ENCODE results near the gene NEK6. TPM values are rescaled to one million over a fixed set of nuclear protein-coding genes. Genes with fewer than 3 reads are reported as not detected.

NEK6 gene
- total and polyA plus RNA-seq, 8 donors, result 38.4 to 132 (median 45.0) TPM

DNA sequence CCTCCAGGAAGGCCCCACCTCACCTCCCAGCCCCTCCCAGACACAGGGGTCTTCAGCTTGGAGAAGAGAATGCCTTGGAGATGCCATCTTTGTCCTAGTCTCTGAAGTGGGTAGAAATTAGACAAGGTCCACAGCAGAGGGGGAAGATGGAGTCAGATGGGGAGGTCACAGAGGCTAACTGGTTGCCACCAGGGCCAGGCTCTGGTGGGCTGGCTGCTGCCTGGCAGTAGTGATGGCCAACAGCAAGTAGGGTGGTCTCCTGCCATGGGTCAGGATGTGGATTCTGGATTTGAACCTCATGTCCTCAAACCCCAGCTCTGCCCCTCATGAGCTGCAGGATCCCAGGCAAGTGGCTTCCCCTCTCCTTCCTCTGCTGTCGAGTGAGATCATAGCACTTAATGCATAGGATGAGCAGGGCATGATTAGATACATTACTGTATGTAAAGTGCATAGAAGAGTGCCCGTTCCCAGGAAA is 38.7 kb upstream of the NEK6 start:
- no peak overlapping the region for H3K4me3 ChIP-seq
- no peaks in the 10 kb centered on the region for H3K27me3 ChIP-seq
- no peaks in the 10 kb centered on the region for H3K9me3 ChIP-seq
- peaks cover 17 to 100% of the 10 kb centered on the region in 2 donors for H3K4me1 ChIP-seq
- intact Hi-C loops (cut with DNase I), result no loop called here
- no peak for ATAC-seq
- DNase-seq, result no peak
- TF ChIP-seq, protein P1, sequence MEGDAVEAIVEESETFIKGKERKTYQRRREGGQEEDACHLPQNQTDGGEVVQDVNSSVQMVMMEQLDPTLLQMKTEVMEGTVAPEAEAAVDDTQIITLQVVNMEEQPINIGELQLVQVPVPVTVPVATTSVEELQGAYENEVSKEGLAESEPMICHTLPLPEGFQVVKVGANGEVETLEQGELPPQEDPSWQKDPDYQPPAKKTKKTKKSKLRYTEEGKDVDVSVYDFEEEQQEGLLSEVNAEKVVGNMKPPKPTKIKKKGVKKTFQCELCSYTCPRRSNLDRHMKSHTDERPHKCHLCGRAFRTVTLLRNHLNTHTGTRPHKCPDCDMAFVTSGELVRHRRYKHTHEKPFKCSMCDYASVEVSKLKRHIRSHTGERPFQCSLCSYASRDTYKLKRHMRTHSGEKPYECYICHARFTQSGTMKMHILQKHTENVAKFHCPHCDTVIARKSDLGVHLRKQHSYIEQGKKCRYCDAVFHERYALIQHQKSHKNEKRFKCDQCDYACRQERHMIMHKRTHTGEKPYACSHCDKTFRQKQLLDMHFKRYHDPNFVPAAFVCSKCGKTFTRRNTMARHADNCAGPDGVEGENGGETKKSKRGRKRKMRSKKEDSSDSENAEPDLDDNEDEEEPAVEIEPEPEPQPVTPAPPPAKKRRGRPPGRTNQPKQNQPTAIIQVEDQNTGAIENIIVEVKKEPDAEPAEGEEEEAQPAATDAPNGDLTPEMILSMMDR (IDR thresholded peaks at IDR 0.05), result no peak
- no peaks in the 10 kb centered on the region for H3K36me3 ChIP-seq
- peak overlapping the region in 1 of 2 donors; percentile 89 for H3K27ac ChIP-seq

DNA sequence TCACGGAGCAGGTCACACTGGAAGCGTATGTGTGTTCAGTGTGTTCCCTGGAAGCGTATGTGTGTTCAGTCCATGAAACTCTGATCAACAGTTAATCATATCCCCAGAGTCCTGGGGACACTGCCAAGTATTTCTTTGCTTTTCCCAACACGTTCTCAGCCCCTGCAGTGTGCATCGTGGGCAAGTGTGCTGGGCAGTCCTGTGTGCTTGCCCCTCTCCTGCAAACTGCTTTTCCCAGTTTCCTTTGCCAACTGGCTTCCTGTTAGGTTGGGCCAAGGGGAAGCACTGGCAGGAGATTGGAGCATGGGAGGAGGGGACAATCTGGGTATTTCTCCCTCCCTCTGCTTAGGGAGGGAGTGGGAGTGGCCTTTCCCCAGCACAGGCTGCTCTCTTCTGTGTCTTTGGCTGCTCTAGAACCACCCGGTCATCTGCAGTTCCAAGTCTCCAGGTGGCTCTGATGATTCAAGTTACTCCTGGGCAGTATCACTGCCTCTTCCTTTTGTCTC is 36.8 kb upstream of the NEK6 start:
- Histone ChIP-seq H3K27ac (peak overlapping the region; percentile 41 to 89), H3K4me1 (peaks cover 17 to 85% of the 10 kb centered on the region in 2 donors)
- intact Hi-C loops (cut with DNase I), result no loop called here

DNA sequence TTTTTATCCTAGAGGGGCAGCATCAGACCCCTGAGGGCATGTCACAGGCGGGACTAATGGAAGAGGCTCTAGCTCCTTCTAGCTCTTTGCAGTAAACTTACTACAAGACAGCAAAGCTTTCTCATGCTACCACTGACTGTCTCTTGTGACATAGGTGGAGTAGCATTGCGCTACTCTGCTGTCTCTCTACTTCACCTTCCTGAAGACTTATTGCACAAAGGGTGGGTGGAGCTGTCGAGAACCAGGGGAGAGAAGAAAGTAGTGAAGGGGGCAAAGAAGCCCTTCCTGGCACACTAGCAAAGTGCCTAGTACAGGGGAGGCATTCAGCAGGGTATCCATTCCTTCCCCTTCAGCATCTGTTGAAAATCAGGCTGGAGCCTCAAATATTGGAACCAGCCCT is 36.1 kb upstream of the NEK6 start:
- TF ChIP-seq, protein P1 (IDR thresholded peaks at IDR 0.05), result no peak
- intact Hi-C loops (cut with DNase I), result no loop called here

More for the DNA sequence above, 36.8 kb upstream of the NEK6 start:
- Histone ChIP-seq H3K27me3 (no peaks in the 10 kb centered on the region), H3K4me3 (no peak overlapping the region), H3K36me3 (no peaks in the 10 kb centered on the region), H3K9me3 (no peaks in the 10 kb centered on the region)
- TF ChIP-seq, protein P1 (IDR thresholded peaks at IDR 0.05), result no peak
- peak; percentile 69 for ATAC-seq
- DNase-seq, result peak in 3 of 4 donors; percentile 53 to 82 (median 67)

DNA sequence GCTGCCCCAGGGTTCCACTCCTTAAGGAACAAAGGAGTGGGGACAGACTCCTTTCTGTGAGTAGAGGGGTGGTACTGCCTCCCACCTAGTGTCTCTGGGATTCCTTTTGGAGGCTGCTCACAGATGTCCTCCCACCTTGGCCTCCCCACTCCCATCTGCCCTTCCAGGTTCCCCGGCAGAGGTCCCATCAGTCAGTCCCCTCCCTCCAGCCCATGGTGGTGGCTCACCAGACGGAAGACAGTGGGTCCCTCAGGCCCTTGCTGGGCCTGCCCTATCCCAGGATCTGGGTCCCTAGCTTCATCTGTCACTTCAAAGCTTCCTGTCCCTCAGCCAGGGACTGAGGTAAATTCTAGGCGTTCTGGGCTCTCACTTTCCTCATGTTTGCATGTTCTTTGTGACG is 35.6 kb upstream of the NEK6 start:
- peak in 1 of 4 donors; percentile 22 for DNase-seq
- Histone ChIP-seq H3K36me3 (no peaks in the 10 kb centered on the region), H3K9me3 (no peaks in the 10 kb centered on the region), H3K27ac (peak overlapping the region in 1 of 2 donors; percentile 89), H3K4me3 (no peak overlapping the region), H3K27me3 (no peaks in the 10 kb centered on the region), H3K4me1 (peaks cover 14 to 74% of the 10 kb centered on the region in 2 donors)
- intact Hi-C loops (cut with DNase I), result no loop called here
- no peak for ATAC-seq
- TF ChIP-seq, protein P1 (IDR thresholded peaks at IDR 0.05), result no peak

More for the DNA sequence above, 36.1 kb upstream of the NEK6 start:
- no peaks in the 10 kb centered on the region for H3K9me3 ChIP-seq
- no peak overlapping the region for H3K4me3 ChIP-seq
- H3K27me3 ChIP-seq, result no peaks in the 10 kb centered on the region
- DNase-seq (peak in 1 of 4 donors; percentile 27), ATAC-seq (no peak)
- peak overlapping the region; percentile 39 to 89 for H3K27ac ChIP-seq
- no peaks in the 10 kb centered on the region for H3K36me3 ChIP-seq
- peaks cover 14 to 78% of the 10 kb centered on the region in 2 donors for H3K4me1 ChIP-seq

DNA sequence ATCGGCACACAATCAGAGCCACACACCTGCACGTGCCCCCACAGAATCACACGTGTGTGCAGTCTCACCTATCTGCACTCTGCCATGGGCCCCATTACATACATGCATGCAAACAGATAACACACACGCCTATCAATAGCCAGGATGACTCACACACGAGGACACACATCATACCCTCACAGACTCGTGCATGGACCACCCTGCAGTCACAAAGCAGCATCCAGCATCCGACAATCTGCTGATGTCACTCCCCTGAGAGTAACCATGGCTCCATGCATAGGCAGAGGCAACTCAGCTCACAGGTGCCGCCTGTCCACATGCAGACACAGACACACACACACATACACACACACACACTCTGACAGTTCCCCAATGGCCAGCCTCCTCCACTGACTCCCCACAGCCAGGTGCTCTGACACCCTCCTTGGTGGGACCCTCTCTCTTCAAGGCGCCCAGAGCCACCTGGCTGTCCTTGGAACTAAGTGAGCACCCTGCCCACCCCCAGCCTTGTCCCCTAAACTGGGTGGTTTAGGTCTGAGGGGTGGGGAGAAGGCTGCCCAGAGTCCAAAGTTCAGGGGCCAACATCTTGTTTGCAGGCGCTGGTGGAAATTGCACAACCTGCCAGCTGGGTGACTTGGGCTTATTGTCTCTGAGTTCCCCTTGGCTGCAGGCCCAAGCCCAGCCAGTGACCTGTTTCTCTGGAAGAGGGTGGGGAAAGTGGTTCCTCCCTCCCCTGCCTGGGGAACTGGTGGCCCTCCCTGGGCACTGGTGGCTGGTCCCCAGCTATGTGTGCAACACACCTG is 34.6 kb upstream of the NEK6 start:
- TF ChIP-seq, protein P1 (IDR thresholded peaks at IDR 0.05), result no peak
- intact Hi-C loops (cut with DNase I), result no loop called here
- H3K4me1 ChIP-seq, result peaks cover 9 to 64% of the 10 kb centered on the region in 2 donors
- H3K27me3 ChIP-seq, result no peaks in the 10 kb centered on the region
- peak in 3 of 4 donors; percentile 81 to 93 (median 92) for DNase-seq
- H3K27ac ChIP-seq, result peak overlapping the region; percentile 47 to 89
- ATAC-seq, result peak; percentile 73
- H3K36me3 ChIP-seq, result no peaks in the 10 kb centered on the region
- H3K9me3 ChIP-seq, result no peaks in the 10 kb centered on the region
- no peak overlapping the region for H3K4me3 ChIP-seq

Measured in left lung (tissue), 10 donors.